Muscle layer of colon (tissue), 2 donors: ENCODE measurements around the gene P2RX5.

ENCODE experiments used
- H3K27ac ChIP-seq: one replicate; pipeline ENCODE4 v1.7.0; 2013; ENCODE audit warnings: low read depth, mild to moderate bottlenecking, low read length, moderate library complexity
- H3K27me3 ChIP-seq, 2 donors: one replicate each; pipeline ENCODE4 v1.7.0; 2013; ENCODE audit warnings: low read length in 2 of 2, mild to moderate bottlenecking in 2 of 2; ENCODE audit not compliant: insufficient read depth in 2 of 2, control insufficient read depth in 1 of 2
- H3K36me3 ChIP-seq: one replicate; pipeline ENCODE4 v1.7.0; 2013; ENCODE audit warnings: mild to moderate bottlenecking, low read length; ENCODE audit not compliant: insufficient read depth
- H3K4me1 ChIP-seq: one replicate; pipeline ENCODE4 v1.7.0; 2013; ENCODE audit warnings: mild to moderate bottlenecking, low read length; ENCODE audit not compliant: insufficient read depth
- H3K4me3 ChIP-seq, 2 donors: one replicate each; pipeline ENCODE4 v1.7.0; 2013; ENCODE audit warnings: low read length in 2 of 2, low read depth in 1 of 2, mild to moderate bottlenecking in 1 of 2, moderate library complexity in 1 of 2
- H3K9ac ChIP-seq: one replicate; pipeline ENCODE4 v1.7.0; 2013; ENCODE audit warnings: low read length
- H3K9me3 ChIP-seq: one replicate; pipeline ENCODE4 v1.7.0; 2013; ENCODE audit warnings: mild to moderate bottlenecking, low read length
- donor health status: abdominal sarcoma.
- donor health status: Adenocarcinoma of cecum.

P2RX5 gene

GRCh38 chr17:3690094-3690715 is 5.8 kb downstream of the P2RX5 start:
- H3K9ac ChIP-seq, result no peak overlapping the region
- no peak overlapping the region for H3K27ac ChIP-seq
- peaks cover 0 to 41% of the 10 kb centered on the region in 2 donors for H3K27me3 ChIP-seq
- no peaks in the 10 kb centered on the region for H3K4me1 ChIP-seq
- H3K9me3 ChIP-seq, result no peaks in the 10 kb centered on the region
- no peak overlapping the region for H3K4me3 ChIP-seq
- H3K36me3 ChIP-seq, result no peaks in the 10 kb centered on the region

- H3K9me3 ChIP-seq, result no peaks in the 10 kb centered on the region
- no peak overlapping the region for H3K27ac ChIP-seq
- H3K4me1 ChIP-seq, result no peaks in the 10 kb centered on the region
- no peaks in the 10 kb centered on the region for H3K36me3 ChIP-seq
- H3K4me3 ChIP-seq, result no peak overlapping the region
- H3K9ac ChIP-seq, result no peak overlapping the region
- peaks cover 0 to 36% of the 10 kb centered on the region in 2 donors for H3K27me3 ChIP-seq
These were observed 6.5 kb downstream of the P2RX5 start for GRCh38 chr17:3689262-3690093.

GRCh38 chr17:3688852-3689261 is 7.1 kb downstream of the P2RX5 start:
- Histone ChIP-seq H3K36me3 (no peaks in the 10 kb centered on the region), H3K27me3 (peaks cover 0 to 33% of the 10 kb centered on the region in 2 donors), H3K9ac (no peak overlapping the region), H3K4me3 (no peak overlapping the region), H3K4me1 (no peaks in the 10 kb centered on the region), H3K27ac (no peak overlapping the region), H3K9me3 (no peaks in the 10 kb centered on the region)

- H3K4me1 ChIP-seq, result no peaks in the 10 kb centered on the region
- no peak overlapping the region for H3K9ac ChIP-seq
- H3K4me3 ChIP-seq, result no peak overlapping the region
- H3K27me3 ChIP-seq, result peaks cover 0 to 38% of the 10 kb centered on the region in 2 donors
- no peaks in the 10 kb centered on the region for H3K36me3 ChIP-seq
- no peak overlapping the region for H3K27ac ChIP-seq
- no peaks in the 10 kb centered on the region for H3K9me3 ChIP-seq
These were observed 7.9 kb downstream of the P2RX5 start for GRCh38 chr17:3688027-3688553.

- H3K4me1 ChIP-seq, result no peaks in the 10 kb centered on the region
- H3K27ac ChIP-seq, result no peak overlapping the region
- H3K36me3 ChIP-seq, result no peaks in the 10 kb centered on the region
- H3K4me3 ChIP-seq, result no peak overlapping the region
- H3K9me3 ChIP-seq, result no peaks in the 10 kb centered on the region
- peaks cover 0 to 28% of the 10 kb centered on the region in 2 donors for H3K27me3 ChIP-seq
- no peak overlapping the region for H3K9ac ChIP-seq
These were observed 10.8 kb downstream of the P2RX5 start for GRCh38 chr17:3685174-3685573.

- Histone ChIP-seq H3K4me3 (no peak overlapping the region), H3K27ac (no peak overlapping the region), H3K4me1 (no peaks in the 10 kb centered on the region), H3K36me3 (no peaks in the 10 kb centered on the region), H3K9me3 (no peaks in the 10 kb centered on the region), H3K9ac (no peak overlapping the region), H3K27me3 (peaks cover 0 to 31% of the 10 kb centered on the region in 2 donors)
These were observed 12.9 kb downstream of the P2RX5 start for GRCh38 chr17:3683054-3683511.

- H3K27ac ChIP-seq, result no peak overlapping the region
- peaks cover 0 to 31% of the 10 kb centered on the region in 2 donors for H3K27me3 ChIP-seq
These were observed 13.9 kb downstream of the P2RX5 start for GRCh38 chr17:3682033-3682432.

GRCh38 chr17:3681565-3681964 is 14.4 kb downstream of the P2RX5 start:
- Histone ChIP-seq H3K4me1 (no peaks in the 10 kb centered on the region), H3K9ac (no peak overlapping the region), H3K36me3 (no peaks in the 10 kb centered on the region), H3K27ac (no peak overlapping the region), H3K4me3 (no peak overlapping the region), H3K27me3 (peaks cover 0 to 31% of the 10 kb centered on the region in 2 donors), H3K9me3 (no peaks in the 10 kb centered on the region)

More at GRCh38 chr17:3682033-3682432, 13.9 kb downstream of the P2RX5 start:
- H3K9me3 ChIP-seq, result no peaks in the 10 kb centered on the region
- H3K4me3 ChIP-seq, result no peak overlapping the region
- H3K36me3 ChIP-seq, result no peaks in the 10 kb centered on the region
- H3K4me1 ChIP-seq, result no peaks in the 10 kb centered on the region
- H3K9ac ChIP-seq, result no peak overlapping the region

- Histone ChIP-seq H3K9ac (no peak overlapping the region), H3K36me3 (no peaks in the 10 kb centered on the region), H3K27me3 (peaks cover 0 to 31% of the 10 kb centered on the region in 2 donors), H3K9me3 (no peaks in the 10 kb centered on the region), H3K4me3 (no peak overlapping the region), H3K4me1 (no peaks in the 10 kb centered on the region), H3K27ac (no peak overlapping the region)
These were observed 14.9 kb downstream of the P2RX5 start for GRCh38 chr17:3681057-3681456.

- Histone ChIP-seq H3K4me3 (no peak overlapping the region), H3K27me3 (peaks cover 0 to 26% of the 10 kb centered on the region in 2 donors), H3K9ac (no peak overlapping the region), H3K27ac (no peak overlapping the region), H3K4me1 (no peaks in the 10 kb centered on the region), H3K9me3 (no peaks in the 10 kb centered on the region), H3K36me3 (no peaks in the 10 kb centered on the region)
These were observed 16.3 kb downstream of the P2RX5 start for GRCh38 chr17:3679531-3680126.

- no peak overlapping the region for H3K27ac ChIP-seq
- H3K4me1 ChIP-seq, result no peaks in the 10 kb centered on the region
- H3K36me3 ChIP-seq, result no peaks in the 10 kb centered on the region
- H3K4me3 ChIP-seq, result no peak overlapping the region
- no peak overlapping the region for H3K9ac ChIP-seq
- H3K9me3 ChIP-seq, result no peaks in the 10 kb centered on the region
- peaks cover 0 to 24% of the 10 kb centered on the region in 2 donors for H3K27me3 ChIP-seq
These were observed 17.0 kb downstream of the P2RX5 start for GRCh38 chr17:3678821-3679530.
